Measurements from ENCODE around the gene PCCA. TPM values are rescaled to one million over a fixed set of nuclear protein-coding genes. Genes with fewer than 3 reads are reported as not detected.

The PCCA gene
- total and polyA plus RNA-seq, 4 donors, result 8.3 to 71.8 (median 22.8) TPM

- H3K27me3 ChIP-seq (ENCODE audit: control insufficient read depth in 3 of 3, insufficient read depth in 3 of 3, low read length in 2 of 3), result no peaks in the 10 kb centered on the region
- no peaks in the 10 kb centered on the region for H3K9me3 ChIP-seq (ENCODE audit: control insufficient read depth in 4 of 4, insufficient read depth in 3 of 4, low read length in 3 of 4)
- peaks cover 2 to 10% (median 4%) of the 10 kb centered on the region in 4 donors for H3K36me3 ChIP-seq (ENCODE audit: control insufficient read depth in 4 of 4, insufficient read depth in 4 of 4, low read length in 4 of 4)
- WGBS, 2 donors, result 88 to 93% methylated on average over 2 of the region's 2 CpGs
- TF ChIP-seq CTCF (IDR thresholded peaks at IDR 0.05; ENCODE audit: control extremely low read depth, extremely low read depth), result no peak
- peaks cover 0 to 10% (median 3%) of the 10 kb centered on the region in 5 donors for H3K4me1 ChIP-seq (ENCODE audit: control insufficient read depth in 5 of 5, insufficient read depth in 5 of 5, low read length in 5 of 5)
- ATAC-seq (ENCODE audit: insufficient read depth, low FRiP score) (no peak), DNase-seq (no peak)
- H3K4me3 ChIP-seq, result no peak overlapping the region
- no peak overlapping the region for H3K9ac ChIP-seq (ENCODE audit: insufficient read depth in 1 of 2, low read length in 2 of 2)
- no peak overlapping the region for H3K27ac ChIP-seq (ENCODE audit: low read depth in 1 of 2, low read length in 1 of 2)
Measured at GRCh38 chr13:100106005-100106404, 17.1 kb downstream of the PCCA start.

- TF ChIP-seq CTCF (IDR thresholded peaks at IDR 0.05; ENCODE audit: control extremely low read depth, extremely low read depth), result no peak
- Histone ChIP-seq H3K9ac (ENCODE audit: insufficient read depth in 1 of 2, low read length in 2 of 2) (no peak overlapping the region), H3K4me3 (no peak overlapping the region), H3K9me3 (ENCODE audit: control insufficient read depth in 4 of 4, insufficient read depth in 3 of 4, low read length in 3 of 4) (no peaks in the 10 kb centered on the region), H3K27ac (ENCODE audit: low read depth in 1 of 2, low read length in 1 of 2) (no peak overlapping the region), H3K36me3 (ENCODE audit: control insufficient read depth in 4 of 4, insufficient read depth in 4 of 4, low read length in 4 of 4) (peaks cover 2 to 10% (median 4%) of the 10 kb centered on the region in 4 donors), H3K27me3 (ENCODE audit: control insufficient read depth in 3 of 3, insufficient read depth in 3 of 3, low read length in 2 of 3) (no peaks in the 10 kb centered on the region), H3K4me1 (ENCODE audit: control insufficient read depth in 5 of 5, insufficient read depth in 5 of 5, low read length in 5 of 5) (peaks cover 0 to 10% (median 3%) of the 10 kb centered on the region in 5 donors)
- WGBS, 2 donors, result 90 to 97% methylated on average over 4 of the region's 4 CpGs
- DNase-seq, result no peak
- no peak for ATAC-seq (ENCODE audit: insufficient read depth, low FRiP score)
Measured at GRCh38 chr13:100106705-100107104, 17.8 kb downstream of the PCCA start.

- WGBS, 2 donors, result 73 to 79% methylated on average over 3 of the region's 3 CpGs
- DNase-seq, result peak in 2 of 3 donors; percentile 24 to 40
- no peak for ATAC-seq (ENCODE audit: insufficient read depth, low FRiP score)
- Histone ChIP-seq H3K4me3 (no peak overlapping the region), H3K27me3 (ENCODE audit: control insufficient read depth in 3 of 3, insufficient read depth in 3 of 3, low read length in 2 of 3) (no peaks in the 10 kb centered on the region), H3K9me3 (ENCODE audit: control insufficient read depth in 4 of 4, insufficient read depth in 3 of 4, low read length in 3 of 4) (no peaks in the 10 kb centered on the region), H3K9ac (ENCODE audit: insufficient read depth in 1 of 2, low read length in 2 of 2) (no peak overlapping the region), H3K27ac (ENCODE audit: low read depth in 1 of 2, low read length in 1 of 2) (no peak overlapping the region), H3K36me3 (ENCODE audit: control insufficient read depth in 4 of 4, insufficient read depth in 4 of 4, low read length in 4 of 4) (peaks cover 0 to 15% (median 6%) of the 10 kb centered on the region in 4 donors), H3K4me1 (ENCODE audit: control insufficient read depth in 5 of 5, insufficient read depth in 5 of 5, low read length in 5 of 5) (peaks cover 0 to 10% (median 3%) of the 10 kb centered on the region in 5 donors)
- no peak for TF ChIP-seq CTCF (IDR thresholded peaks at IDR 0.05; ENCODE audit: control extremely low read depth, extremely low read depth)
Measured at GRCh38 chr13:100108913-100109507, 20.1 kb downstream of the PCCA start.

- no peaks in the 10 kb centered on the region for H3K27me3 ChIP-seq (ENCODE audit: control insufficient read depth in 3 of 3, insufficient read depth in 3 of 3, low read length in 2 of 3)
- no peak for TF ChIP-seq CTCF (IDR thresholded peaks at IDR 0.05; ENCODE audit: control extremely low read depth, extremely low read depth)
- peaks cover 0 to 17% (median 6%) of the 10 kb centered on the region in 4 donors for H3K36me3 ChIP-seq (ENCODE audit: control insufficient read depth in 4 of 4, insufficient read depth in 4 of 4, low read length in 4 of 4)
- H3K27ac ChIP-seq (ENCODE audit: low read depth in 1 of 2, low read length in 1 of 2), result no peak overlapping the region
- no peak overlapping the region for H3K4me3 ChIP-seq
- DNase-seq, result no peak
- WGBS, 2 donors, result 92 to 97% methylated on average over 2 of the region's 2 CpGs
- H3K4me1 ChIP-seq (ENCODE audit: control insufficient read depth in 5 of 5, insufficient read depth in 5 of 5, low read length in 5 of 5), result peaks cover 0 to 10% (median 3%) of the 10 kb centered on the region in 5 donors
- no peak for ATAC-seq (ENCODE audit: insufficient read depth, low FRiP score)
- H3K9me3 ChIP-seq (ENCODE audit: control insufficient read depth in 4 of 4, insufficient read depth in 3 of 4, low read length in 3 of 4), result no peaks in the 10 kb centered on the region
- no peak overlapping the region for H3K9ac ChIP-seq (ENCODE audit: insufficient read depth in 1 of 2, low read length in 2 of 2)
Measured at GRCh38 chr13:100110269-100110668, 21.4 kb downstream of the PCCA start.

Measured in lung (tissue), 12 donors.